HG03103 (cell line): Measurements from ENCODE around the gene DPYD.

Experiments
- ATAC-seq: cut with Tn5 transposase; IDR thresholded peaks from one replicate; pipeline ENCODE4 v1.9.1; 2021; ENCODE audit warnings: low read depth; ENCODE audit not compliant: unreplicated experiment

Gene DPYD

DNA sequence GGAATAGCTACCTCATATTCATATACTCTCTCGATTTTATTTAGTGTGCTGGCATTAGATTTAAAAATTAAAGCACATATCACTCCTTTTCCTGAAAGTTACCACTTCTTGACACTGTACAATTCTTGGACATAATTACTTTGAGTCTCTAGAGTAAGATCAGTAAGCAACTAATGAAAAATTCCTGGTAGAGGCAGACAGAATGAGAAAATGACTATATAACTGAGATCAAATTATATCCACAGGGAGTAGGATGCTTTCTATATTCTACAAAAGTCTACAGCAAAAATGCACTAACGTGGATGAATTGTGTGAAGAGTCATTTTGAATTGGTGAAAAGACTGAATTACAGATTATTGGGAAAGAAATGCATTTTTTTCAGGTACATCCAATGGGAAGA, 753.6 kb downstream of the DPYD start:
- no peak for ATAC-seq

DNA sequence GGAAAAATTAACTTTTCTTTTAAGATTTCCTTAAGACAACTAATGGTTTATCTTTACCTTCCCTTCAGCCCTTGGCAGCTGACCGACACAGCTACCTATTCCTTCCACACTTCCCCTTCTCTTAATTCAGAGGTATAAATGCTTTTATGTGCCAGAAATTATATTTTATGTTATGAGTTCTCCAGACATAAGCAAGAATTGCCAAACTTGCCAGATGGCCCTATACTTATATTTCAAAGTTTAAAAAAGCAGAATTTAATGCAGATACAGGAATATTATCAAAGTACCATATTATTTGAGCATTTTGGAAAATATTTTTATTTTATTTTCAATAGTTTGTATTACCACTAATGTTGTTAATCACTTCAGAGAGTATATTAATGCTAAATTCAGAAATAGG, 754.2 kb downstream of the DPYD start:
- no peak for ATAC-seq

DNA sequence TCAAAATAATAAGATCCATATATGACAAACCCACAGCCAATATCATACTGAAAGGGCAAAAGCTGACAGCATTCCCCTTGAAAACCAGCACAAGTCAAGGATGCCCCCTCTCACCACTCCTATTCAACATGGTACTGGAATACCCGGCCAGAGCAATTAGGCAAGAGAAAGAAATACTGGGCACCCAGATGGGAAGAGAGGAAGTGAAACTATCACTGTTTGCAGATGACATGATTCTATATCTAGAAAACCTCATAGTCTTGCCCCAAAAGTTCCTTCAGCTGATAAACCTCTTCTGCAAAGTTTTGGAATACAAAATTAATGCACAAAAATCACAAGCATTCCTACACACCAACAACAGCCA, 756.6 kb downstream of the DPYD start:
- ATAC-seq: peak; percentile 35

DNA sequence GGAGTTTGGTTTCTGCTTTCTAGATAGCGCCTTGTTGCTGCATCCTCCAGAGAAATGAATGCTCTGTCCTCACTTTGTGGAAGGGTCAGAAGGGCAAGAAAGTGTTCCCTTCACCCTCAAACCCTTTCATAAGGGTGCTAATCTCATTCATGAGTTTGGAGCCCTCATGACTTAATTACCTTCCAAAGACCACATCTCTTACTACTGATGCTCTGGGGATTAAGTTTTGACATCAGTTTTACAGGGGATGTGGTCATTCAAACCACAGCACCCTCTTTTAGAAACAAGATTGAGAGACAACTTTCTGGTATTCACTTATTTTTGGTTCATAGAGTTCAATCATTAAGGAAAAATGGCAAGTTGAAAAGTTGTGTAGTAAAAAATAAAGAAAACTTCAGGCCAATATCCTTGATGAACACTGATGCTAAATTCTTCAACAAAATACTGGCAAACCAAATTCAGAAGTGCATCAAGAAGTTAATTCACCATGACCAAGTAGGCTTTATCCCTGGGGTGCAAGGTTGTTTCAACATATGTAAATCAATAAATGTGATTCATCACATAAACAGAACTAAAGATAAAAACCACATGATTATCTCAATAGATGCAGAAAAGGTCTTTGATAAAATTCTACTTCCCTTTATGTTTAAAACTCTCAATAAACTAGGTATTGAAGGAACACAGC, 757.1 kb downstream of the DPYD start:
- peak; percentile 41 for ATAC-seq

DNA sequence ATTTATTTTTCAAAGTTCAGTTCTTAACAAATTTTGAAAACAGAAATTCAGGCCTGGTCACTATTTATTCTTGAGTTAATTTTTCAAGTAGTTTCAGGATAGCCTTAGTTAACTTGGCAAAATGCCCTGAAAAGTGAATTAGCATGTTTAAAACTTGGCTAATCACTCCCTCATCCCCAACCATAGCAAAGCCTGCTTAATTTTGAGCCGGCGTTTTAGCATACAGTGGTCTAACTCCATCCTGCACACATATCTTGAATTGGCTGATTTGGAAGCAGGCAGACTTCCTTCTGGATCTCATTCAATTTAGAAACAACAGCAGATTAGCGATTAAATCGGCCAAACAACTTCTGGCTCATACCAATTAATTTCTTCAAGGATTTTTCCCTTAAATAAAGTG, 760.0 kb downstream of the DPYD start:
- ATAC-seq: no peak

DNA sequence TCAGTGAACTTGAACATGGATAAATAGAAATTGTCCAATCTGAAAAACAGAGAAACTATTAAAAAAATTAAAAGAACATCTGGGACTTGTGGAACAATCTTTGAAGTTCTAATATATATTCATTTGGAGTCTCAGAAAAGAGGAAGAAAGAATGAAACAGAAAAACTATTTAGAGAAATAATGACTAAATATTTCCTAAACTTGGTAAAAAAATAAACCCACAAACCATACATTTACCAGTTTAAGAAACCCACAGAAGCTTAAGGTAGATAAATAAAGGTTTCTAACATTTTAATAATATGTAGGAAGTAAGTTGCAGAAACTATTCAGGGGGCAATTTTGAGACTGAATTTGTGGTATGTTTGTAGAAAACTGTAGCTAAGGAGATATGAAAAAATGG, 761.5 kb downstream of the DPYD start:
- peak; percentile 58 for ATAC-seq

DNA sequence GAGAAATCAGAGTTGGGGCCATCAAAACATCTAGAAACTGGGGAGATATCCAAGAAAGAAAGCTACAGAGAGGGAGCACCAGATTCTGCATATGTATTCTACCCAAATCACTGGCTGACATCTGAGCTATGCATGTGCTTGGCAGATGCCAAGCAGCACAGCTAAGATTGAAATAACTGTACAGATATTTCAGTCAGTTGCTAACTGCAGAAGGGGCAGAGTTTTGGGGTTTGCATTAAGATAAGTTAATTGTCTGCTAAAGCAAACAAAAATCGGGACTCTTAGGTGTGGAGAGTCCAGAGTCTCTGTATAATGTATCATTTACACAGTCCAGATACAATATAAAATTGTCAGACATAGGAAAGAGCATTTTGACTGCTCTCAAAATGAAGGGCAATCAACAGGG, 762.1 kb downstream of the DPYD start:
- no peak for ATAC-seq

DNA sequence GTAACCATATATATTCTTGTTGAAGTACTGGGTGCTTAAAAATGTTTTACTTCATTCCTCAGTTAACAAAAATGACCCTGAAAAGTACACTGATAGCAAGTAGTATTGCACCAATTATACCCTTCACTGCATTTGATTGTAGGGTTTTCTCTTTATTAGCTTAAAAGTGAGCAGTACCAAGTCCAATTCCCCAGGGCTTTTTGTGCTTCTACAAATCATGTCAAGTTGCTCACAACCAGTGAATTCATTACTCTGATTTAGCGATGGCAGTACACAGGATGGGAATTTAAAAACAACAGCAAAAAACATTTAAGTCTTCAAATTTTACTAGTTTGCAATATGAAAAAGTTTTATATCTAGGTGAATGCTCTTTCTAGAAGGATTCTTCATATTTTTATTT, 762.8 kb downstream of the DPYD start:
- ATAC-seq: no peak

DNA sequence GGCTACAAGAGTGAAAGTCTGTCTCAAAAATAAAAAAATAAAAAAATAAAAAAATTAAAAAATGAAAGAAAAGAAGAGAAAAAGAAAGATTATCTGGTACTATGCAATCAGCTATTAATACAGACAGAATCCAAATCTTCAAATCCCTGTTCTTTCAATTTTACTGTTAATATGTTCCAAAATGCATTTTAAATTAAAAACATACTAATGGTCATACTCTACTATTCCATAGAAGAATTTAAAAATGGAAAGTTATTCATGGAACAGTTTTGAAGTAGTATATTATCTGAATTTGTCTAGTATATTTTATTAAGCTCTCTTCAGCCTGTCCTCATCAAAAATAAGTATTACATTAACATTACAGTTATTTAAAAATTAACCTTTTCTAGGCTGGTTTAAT, 769.2 kb downstream of the DPYD start:
- no peak for ATAC-seq

DNA sequence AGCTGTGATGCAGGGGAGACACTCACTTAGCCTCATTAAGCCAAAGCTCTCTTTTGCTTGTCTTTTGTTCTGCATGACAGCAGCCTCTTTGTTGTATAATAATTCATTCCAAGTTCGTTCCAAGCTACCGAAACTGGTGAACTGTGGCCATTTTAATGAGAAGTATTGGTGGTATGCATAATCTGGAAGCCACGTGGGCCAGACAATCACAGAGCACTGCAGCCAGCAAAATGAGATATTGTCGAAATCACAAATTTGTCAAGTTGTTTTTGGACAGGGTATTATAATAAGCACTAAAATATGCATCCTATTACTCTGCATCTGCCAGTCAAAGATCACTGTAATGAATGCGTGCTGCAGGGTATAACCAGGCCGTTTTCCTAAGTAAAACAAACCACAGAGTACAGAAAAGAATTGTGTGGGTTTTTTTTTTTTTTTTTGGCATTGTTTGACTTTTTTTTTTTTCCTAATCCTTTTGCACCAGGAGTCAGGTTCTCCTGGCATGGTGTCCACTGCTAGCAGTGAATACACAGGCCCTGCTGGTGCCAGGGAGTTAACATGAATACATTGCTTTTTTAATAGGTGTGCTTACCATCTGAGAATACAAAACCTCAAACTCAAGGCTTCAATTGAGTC, 775.4 kb downstream of the DPYD start:
- ATAC-seq: no peak

DNA sequence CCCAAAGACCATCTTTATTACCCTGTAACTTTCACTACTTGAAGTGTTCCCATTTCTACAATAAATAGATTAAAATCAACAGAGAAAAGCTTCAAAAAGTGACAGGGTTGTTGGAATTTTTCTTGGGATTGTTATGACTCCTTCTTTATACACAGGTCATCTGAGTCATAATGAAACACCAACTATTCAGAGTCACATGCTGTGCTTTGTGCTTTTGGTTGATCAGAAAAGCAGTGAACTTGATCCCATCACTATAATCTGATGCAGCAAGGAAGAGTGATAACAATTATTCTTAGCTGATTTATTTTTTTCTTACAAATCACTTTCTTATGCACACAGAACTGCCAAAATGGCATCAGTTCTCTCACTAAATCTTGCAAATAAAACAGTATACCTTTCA, 776.3 kb downstream of the DPYD start:
- ATAC-seq: no peak

DNA sequence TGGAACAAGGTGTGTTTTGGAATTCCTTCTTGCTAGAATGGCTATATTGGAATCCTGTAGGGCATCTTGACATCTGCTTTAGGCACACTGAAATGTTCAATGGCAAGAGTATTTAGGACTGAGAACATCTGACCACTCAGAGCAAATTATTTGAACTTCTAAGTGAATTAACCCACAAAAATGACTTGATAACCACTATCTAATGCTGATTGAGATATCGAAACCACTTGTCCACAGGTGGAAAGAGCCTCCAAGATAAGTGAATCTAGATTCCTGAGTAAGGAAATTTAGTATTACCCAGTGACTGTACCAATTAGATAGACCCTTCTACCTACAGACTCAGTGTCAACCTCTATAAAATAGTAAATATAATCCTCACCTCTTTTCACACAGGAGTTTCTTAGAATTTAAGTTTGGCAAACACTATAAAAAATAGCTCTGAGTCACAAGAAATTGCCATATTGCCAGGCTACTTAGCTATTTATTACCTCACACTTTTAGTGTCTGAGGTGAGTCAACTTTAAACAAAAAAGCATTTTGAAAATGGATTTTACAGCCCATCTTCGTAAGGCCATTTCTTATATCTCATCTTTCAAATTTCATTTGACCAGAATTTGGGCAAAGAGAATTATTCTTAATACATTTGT, 777.5 kb downstream of the DPYD start:
- ATAC-seq: no peak

DNA sequence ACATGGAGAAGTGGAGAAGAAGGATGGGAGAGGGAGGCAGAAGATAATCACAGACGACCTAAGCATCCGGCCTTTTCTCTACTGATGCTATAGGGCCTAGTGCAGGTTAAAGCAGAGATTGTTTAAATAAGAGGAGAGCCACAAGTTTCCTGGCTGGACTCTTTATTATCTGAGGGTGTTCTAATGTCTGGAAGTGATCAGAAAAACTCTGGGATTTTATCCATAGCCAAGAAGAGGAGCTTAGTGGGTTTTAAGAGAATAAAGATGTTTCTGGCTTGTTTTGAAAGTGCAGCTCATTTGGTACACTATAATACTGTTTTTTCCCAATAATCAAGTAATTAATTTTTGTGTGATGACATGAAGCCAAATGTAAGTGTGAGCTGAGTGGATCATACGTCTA, 780.2 kb downstream of the DPYD start:
- ATAC-seq: no peak

DNA sequence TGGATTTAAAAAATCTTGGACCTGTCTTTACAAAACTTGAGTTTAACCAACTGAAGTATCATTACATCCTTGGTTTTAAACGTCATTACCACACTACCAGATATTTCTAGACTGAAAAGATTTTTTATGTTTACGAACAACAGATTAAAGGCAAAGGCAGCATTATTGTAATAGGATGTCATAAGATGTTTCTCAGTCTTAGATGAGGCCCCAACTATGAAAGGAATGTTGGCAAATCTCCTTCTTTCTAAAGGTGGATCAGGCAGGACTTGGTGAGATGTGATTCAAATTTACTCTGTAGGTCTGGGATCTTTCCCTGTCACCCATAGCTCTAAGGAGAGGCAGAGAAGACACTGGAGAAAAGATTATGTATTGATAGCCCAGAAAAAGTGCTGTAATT, 781.3 kb downstream of the DPYD start:
- no peak for ATAC-seq

DNA sequence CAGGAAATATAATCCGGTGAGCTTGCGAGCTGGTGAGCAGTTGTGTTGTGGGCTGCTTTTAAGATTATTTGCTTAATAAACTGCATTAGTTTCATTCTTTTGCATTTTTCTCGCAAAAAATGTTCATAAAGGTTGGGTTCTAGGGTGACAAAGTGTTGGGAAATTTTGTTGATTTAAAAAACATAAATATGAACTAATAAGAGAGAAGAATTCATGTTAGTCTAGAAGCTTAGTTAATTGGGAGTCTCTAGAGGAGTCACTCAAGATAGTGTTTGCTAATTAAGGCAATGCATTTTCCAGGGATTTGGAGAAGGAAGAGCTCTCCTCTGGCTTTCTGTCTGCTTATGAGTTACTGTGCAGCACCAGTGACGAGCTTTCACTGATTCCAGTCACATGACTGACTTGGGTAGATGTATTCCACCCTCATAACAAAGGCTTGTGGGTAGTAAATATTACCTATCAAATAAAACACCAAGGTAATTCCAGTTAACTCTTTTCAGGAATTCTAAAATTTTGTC, 782.3 kb downstream of the DPYD start:
- no peak for ATAC-seq

DNA sequence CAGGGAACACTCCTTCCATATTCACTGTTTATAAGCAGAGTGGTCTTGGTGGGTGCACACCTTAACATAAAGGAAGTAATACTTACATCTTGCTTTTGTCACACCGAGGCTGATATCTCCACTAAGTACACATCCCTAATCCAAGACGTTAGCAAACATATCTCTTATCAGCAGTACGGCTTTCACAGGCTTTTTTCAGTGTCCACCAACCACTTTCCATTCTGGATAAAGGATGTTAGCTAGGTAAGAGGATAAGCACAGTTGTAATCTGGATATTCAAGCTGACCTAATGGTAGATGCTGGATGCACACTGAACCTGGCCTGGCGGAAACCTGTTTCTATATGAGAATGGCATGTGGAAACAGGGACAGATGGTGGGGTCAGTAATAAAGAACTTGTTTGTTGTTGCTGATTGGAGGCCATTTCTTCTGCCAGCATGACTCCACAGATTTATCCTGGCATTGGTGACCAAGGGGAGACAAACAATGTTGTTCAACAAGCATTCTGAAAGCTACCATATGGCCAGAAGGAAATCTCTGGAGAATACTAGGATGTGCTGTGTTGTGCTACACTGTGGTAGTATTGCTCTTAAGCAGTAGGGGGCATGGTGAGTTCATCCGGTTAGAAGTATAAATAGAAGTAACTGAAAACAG, 782.8 kb downstream of the DPYD start:
- peak; percentile 94 for ATAC-seq

DNA sequence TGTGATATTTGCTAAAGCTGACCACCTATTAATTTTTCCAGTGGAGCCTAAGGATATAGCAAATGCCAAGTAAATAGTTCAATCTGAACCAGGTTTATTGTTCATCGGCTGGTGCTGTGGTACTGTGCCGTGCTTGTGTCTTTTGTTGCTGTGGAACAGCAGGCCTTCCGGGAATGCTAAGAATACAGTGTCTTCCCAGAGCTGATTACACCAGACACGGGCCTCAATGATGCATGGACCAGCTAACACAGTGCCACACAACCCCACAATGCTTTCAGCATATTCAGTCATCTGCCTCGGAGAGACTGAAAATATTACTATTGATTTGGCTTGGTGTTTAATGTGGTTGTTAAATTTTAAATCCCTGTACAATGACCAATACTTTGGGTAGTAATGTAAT, 783.8 kb downstream of the DPYD start:
- ATAC-seq: no peak

DNA sequence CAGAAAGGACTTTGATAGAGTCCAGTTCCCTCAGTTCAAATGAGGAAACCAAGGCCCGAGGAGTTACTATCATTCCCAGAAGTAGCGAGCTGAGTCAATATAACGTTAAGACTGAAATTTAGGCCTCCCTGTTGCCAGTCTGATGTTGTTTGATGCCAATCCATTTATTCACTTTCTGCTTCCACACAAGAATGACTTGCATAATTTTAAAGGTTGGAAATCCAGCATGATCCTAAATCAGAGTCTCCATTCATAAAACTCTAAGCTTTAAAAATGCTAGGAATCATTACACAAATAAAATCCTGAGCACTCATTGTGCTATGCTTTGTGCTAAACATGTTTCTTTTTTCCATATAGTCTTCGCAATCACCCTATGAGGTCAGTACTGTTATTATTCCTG, 784.9 kb downstream of the DPYD start:
- no peak for ATAC-seq

DNA sequence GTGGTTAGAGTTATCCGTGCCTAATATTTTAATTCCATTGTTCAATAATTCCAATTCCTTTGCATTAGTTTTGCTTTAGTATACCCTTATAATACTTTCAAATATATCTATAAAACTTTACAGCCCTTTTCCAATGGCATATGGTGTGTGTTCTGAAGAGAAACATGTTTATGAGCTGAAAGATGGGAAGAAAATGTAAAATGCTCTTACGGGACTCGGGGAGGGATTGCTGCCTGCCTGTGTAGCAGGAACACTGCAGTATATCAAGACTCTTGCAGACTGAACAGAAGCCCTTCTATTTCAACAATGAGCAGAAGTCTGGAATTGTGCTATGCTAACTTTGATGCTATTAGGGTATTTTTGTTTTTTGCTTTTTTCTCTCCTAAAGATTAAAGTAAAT, 792.4 kb downstream of the DPYD start:
- ATAC-seq: no peak

DNA sequence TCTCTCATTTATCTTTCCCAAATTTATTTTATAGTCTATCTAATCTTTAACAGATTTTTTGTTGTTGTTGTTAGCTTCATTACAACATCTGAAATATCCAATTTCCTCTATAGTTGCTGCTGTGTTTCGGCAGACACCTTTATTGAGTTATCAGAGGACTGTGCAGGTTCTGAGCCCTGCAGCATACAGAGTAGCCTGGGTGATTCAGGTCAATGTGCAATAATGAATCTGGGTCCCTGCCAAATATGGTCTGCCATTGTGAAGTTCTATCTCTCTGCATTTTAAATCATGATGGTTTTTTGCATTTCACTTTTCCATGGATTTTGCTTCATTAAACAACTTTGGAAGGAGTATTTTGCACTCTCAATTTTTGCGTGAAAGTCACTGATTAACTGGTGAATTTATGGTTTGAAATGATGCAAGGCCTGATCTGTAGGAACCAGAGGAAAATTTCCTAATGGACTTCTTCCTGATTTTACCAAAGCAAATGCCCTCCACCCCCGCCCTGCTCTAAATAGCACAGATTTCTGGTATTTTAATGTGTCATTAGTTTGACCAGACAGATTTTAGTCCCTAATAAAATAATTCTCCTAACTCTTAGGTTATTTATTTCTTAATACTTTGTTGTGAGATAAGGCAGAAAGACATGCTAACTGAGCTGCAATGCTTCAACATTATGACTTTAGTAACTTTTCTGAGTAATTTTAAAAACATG, 797.0 kb downstream of the DPYD start:
- ATAC-seq: no peak

DNA sequence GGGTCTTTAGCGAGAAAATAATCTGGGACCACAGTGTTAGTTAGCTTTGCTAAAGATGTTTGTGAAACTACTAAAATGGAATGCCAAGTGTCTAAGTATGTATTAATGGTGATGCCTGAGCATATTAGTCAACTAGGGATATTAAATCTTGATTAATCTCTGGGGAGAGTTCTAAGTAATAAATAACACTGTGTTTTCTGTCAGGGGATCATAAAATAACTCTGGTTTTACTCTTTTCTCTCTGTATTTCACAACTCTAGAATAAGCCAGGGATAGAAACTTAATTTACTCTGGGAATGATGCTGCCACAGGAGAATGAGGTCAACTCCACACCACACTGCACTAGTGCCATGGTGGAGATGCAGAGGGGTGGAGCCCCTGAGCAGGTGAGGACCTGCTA, 800.0 kb downstream of the DPYD start:
- ATAC-seq: no peak
